IMR-90 (cell line): ENCODE measurements around the gene GPC5. TPM values are rescaled to one million over a fixed set of nuclear protein-coding genes. Genes with fewer than 3 reads are reported as not detected.
A peak's percentile ranks its signal among the peaks of the same experiment; 100 is the strongest.

Source experiments
- ATAC-seq: fragments of 200-7000 bp; cut with Tn5 transposase; 2 replicates; pipeline ENCODE4 v1.9.1; 2020; ENCODE audit warnings: low read depth, mild to moderate bottlenecking, moderate library complexity
- BruUV-seq: library from RNA; stranded (reverse); fragments of 400-500 nt; replicated peaks from 2 replicates; lab custom pipeline; 2021; lab: Mats Ljungman, UMichigan
- CTCF ChIA-PET: fragments of 300-600 bp; formaldehyde crosslinking; extraction: SDS; loops from one replicate; lab custom pipeline; 2021; ENCODE audit warnings: antibody characterized with exemption; lab: Yijun Ruan, JAX
- POLR2A ChIA-PET: fragments of 300-600 bp; sonication (Branson Sonifier 250); formaldehyde crosslinking; loops from one replicate; lab custom pipeline; 2022; ENCODE audit warnings: antibody characterized with exemption; ENCODE audit not compliant: unreplicated experiment; lab: Charles Lee
- DNase-seq: peaks from one replicate; pipeline ENCODE4 v3.0.0; 2013
- H2AFZ ChIP-seq: replicated peaks from 2 replicates; pipeline ENCODE3; 2013; ENCODE audit warnings: low read length, mild to moderate bottlenecking; ENCODE audit not compliant: poor library complexity
- H2AK5ac ChIP-seq: 2 replicates; pipeline ENCODE4 v1.6.1; 2013; ENCODE audit warnings: low read depth, low read length, inconsistent platforms
- H2AK9ac ChIP-seq: replicated peaks from 2 replicates; pipeline ENCODE3; 2013; ENCODE audit warnings: mild to moderate bottlenecking, low read depth, low read length, moderate library complexity; ENCODE audit not compliant: poor library complexity
- H2BK120ac ChIP-seq: 2 replicates; pipeline ENCODE4 v1.6.1; 2013; ENCODE audit warnings: low read depth, low read length, inconsistent platforms
- H2BK15ac ChIP-seq: 3 replicates; pipeline ENCODE4 v1.6.1; 2013; ENCODE audit warnings: low read depth, low read length, inconsistent platforms
- H2BK20ac ChIP-seq: 2 replicates; pipeline ENCODE4 v1.6.1; 2013; ENCODE audit warnings: low read depth, mild to moderate bottlenecking, inconsistent platforms, low read length, moderate library complexity
- H2BK5ac ChIP-seq: 2 replicates; pipeline ENCODE4 v1.6.1; 2013; ENCODE audit warnings: mild to moderate bottlenecking, low read depth, low read length, inconsistent platforms; ENCODE audit not compliant: poor library complexity, severe bottlenecking
- H3K14ac ChIP-seq: replicated peaks from 2 replicates; pipeline ENCODE4 v1.6.1; 2013; ENCODE audit warnings: low read depth, low read length, inconsistent platforms
- H3K18ac ChIP-seq: 2 replicates; pipeline ENCODE4 v1.6.1; 2013; ENCODE audit warnings: low read depth, low read length, control low read depth
- H3K23ac ChIP-seq: 2 replicates; pipeline ENCODE4 v1.6.1; 2013; ENCODE audit warnings: low read depth, low read length, inconsistent platforms
- H3K27ac ChIP-seq: 2 replicates; pipeline ENCODE4 v1.5.1; 2013; ENCODE audit warnings: mild to moderate bottlenecking, control low read depth, low read length; ENCODE audit not compliant: insufficient read depth
- H3K27me3 ChIP-seq: 2 replicates; pipeline ENCODE4 v1.6.1; 2013; ENCODE audit warnings: low read length; ENCODE audit not compliant: control insufficient read depth, insufficient read depth
- H3K36me3 ChIP-seq: 2 replicates; pipeline ENCODE4 v1.6.1; 2013; ENCODE audit warnings: low read length, mixed read lengths; ENCODE audit not compliant: control insufficient read depth, insufficient read depth
- H3K4ac ChIP-seq: 2 replicates; pipeline ENCODE4 v1.6.1; 2013; ENCODE audit warnings: low read depth, low read length, inconsistent platforms
- H3K4me1 ChIP-seq: 2 replicates; pipeline ENCODE4 v1.6.1; 2013; ENCODE audit warnings: low read length, mixed read lengths; ENCODE audit not compliant: control insufficient read depth, insufficient read depth
- H3K4me2 ChIP-seq: 2 replicates; pipeline ENCODE4 v1.6.1; 2013; ENCODE audit warnings: low read depth, mild to moderate bottlenecking, control low read depth, low read length, moderate library complexity
- H3K4me3 ChIP-seq: 2 replicates; pipeline ENCODE4 v1.5.1; 2013; ENCODE audit warnings: low read depth, mild to moderate bottlenecking, control low read depth, low read length, moderate library complexity; ENCODE audit not compliant: insufficient read depth
- H3K56ac ChIP-seq: 2 replicates; pipeline ENCODE4 v1.6.1; 2013; ENCODE audit warnings: low read length, inconsistent platforms; ENCODE audit not compliant: insufficient read depth; ENCODE audit errors: extremely low read depth
- H3K79me1 ChIP-seq, 2 experiments: 2 replicates each; pipeline ENCODE4 v1.6.1; 2013; ENCODE audit warnings: low read length in 2 of 2, inconsistent platforms in 1 of 2, low read depth in 1 of 2
- H3K9ac ChIP-seq: 2 replicates; pipeline ENCODE4 v1.6.1; 2013; ENCODE audit warnings: low read depth, low read length, control low read depth
- H3K9me1 ChIP-seq: 2 replicates; pipeline ENCODE4 v1.6.1; 2013; ENCODE audit warnings: low read length, inconsistent platforms; ENCODE audit not compliant: insufficient read depth
- H3K9me3 ChIP-seq: 2 replicates; pipeline ENCODE4 v1.6.1; 2013; ENCODE audit warnings: low read length; ENCODE audit not compliant: control insufficient read depth, insufficient read depth
- H4K20me1 ChIP-seq: 2 replicates; pipeline ENCODE4 v1.6.1; 2013; ENCODE audit warnings: low read length, inconsistent platforms; ENCODE audit not compliant: insufficient read depth
- H4K5ac ChIP-seq: 2 replicates; pipeline ENCODE4 v1.6.1; 2013; ENCODE audit warnings: mild to moderate bottlenecking, low read depth, low read length, control low read depth
- H4K8ac ChIP-seq, 2 experiments: 2 replicates each; pipeline ENCODE4 v1.6.1; 2013; ENCODE audit warnings: low read depth in 2 of 2, low read length in 2 of 2, control low read depth in 1 of 2, inconsistent platforms in 1 of 2
- H4K91ac ChIP-seq: 2 replicates; pipeline ENCODE4 v1.6.1; 2013; ENCODE audit warnings: low read depth, low read length, inconsistent platforms; ENCODE audit not compliant: insufficient read depth
- BHLHE40 ChIP-seq: fragments of 150-350 bp; IDR thresholded peaks from 2 replicates; pipeline ENCODE4 v1.6.1; 2016; ENCODE audit warnings: mild to moderate bottlenecking, low read depth, low read length
- CEBPB ChIP-seq: IDR thresholded peaks from 2 replicates; pipeline ENCODE4 v1.6.1; 2012; ENCODE audit warnings: low read depth, low read length, improper control_type of control experiment
- CHD1 ChIP-seq: IDR thresholded peaks from 2 replicates; pipeline ENCODE4 v1.6.1; 2012; ENCODE audit warnings: low read depth, low read length, improper control_type of control experiment
- CTCF ChIP-seq: conservative IDR thresholded peaks from 2 replicates; pipeline ENCODE4 v1.5.1; 2012; ENCODE audit warnings: mild to moderate bottlenecking, low read depth, low read length, improper control_type of control experiment
- ELK1 ChIP-seq: fragments of 150-350 bp; IDR thresholded peaks from 2 replicates; pipeline ENCODE4 v1.6.1; 2016; ENCODE audit warnings: low read depth, mild to moderate bottlenecking, low read length, moderate library complexity, borderline replicate concordance
- FOS ChIP-seq: fragments of 150-350 bp; IDR thresholded peaks from 2 replicates; pipeline ENCODE4 v1.6.1; 2016; ENCODE audit warnings: low read depth, low read length
- MAFK ChIP-seq: IDR thresholded peaks from 2 replicates; pipeline ENCODE4 v1.6.1; 2012; ENCODE audit warnings: low read depth, low read length, improper control_type of control experiment
- MAZ ChIP-seq: IDR thresholded peaks from 2 replicates; pipeline ENCODE4 v1.6.1; 2012; ENCODE audit warnings: low read depth, mild to moderate bottlenecking, low read length, improper control_type of control experiment, moderate library complexity, borderline replicate concordance
- MXI1 ChIP-seq: IDR thresholded peaks from 2 replicates; pipeline ENCODE4 v1.6.1; 2012; ENCODE audit warnings: low read depth, mild to moderate bottlenecking, low read length, moderate library complexity, borderline replicate concordance
- NFE2L2 ChIP-seq: fragments of 150-350 bp; IDR thresholded peaks from 2 replicates; pipeline ENCODE4 v1.6.1; 2016; ENCODE audit warnings: low read depth, mild to moderate bottlenecking, low read length
- POLR2A ChIP-seq: IDR thresholded peaks from 2 replicates; pipeline ENCODE4 v1.6.1; 2012; ENCODE audit warnings: mild to moderate bottlenecking, low read depth, low read length
- RAD21 ChIP-seq: IDR thresholded peaks from 2 replicates; pipeline ENCODE4 v1.6.1; 2012; ENCODE audit warnings: low read length, improper control_type of control experiment
- RCOR1 ChIP-seq: IDR thresholded peaks from 2 replicates; pipeline ENCODE4 v1.6.1; 2012; ENCODE audit warnings: mild to moderate bottlenecking, low read length, improper control_type of control experiment; ENCODE audit not compliant: insufficient replicate concordance
- SMC3 ChIP-seq: fragments of 150-350 bp; IDR thresholded peaks from 2 replicates; pipeline ENCODE4 v1.6.1; 2016; ENCODE audit warnings: low read depth, mild to moderate bottlenecking, antibody characterized with exemption, low read length, moderate library complexity
- USF2 ChIP-seq: fragments of 150-350 bp; IDR thresholded peaks from 2 replicates; pipeline ENCODE4 v1.6.1; 2017; ENCODE audit warnings: mild to moderate bottlenecking, antibody characterized with exemption, low read length, low read depth
- dilution Hi-C: fragments of 300-500 bp; cut with HindIII; formaldehyde crosslinking; loops from one replicate; pipeline ENCODE4 v1.14.3; 2018; ENCODE audit warnings: low sequenced_read_pairs; ENCODE audit not compliant: unreplicated experiment
- in situ Hi-C: fragments of 300-500 bp; cut with MboI; formaldehyde crosslinking; loops from 3 replicates; pipeline ENCODE4 v1.14.3; 2019; ENCODE audit warnings: low sequenced_read_pairs, inconsistent platforms, mixed read lengths
- intact Hi-C: fragments of 100-400 bp; cut with micrococcal nuclease; formaldehyde crosslinking; loops from 2 replicates; pipeline ENCODE4 v1.10.0; 2022
- polyA plus RNA-seq, 3 experiments: library from polyadenylated mRNA; depleted of rRNA; stranded (reverse); fragments of >200 nt; gene quantifications; 2 replicates each; pipeline ENCODE4 v1.2.3, GENCODE V29; 2012; ENCODE audit warnings: low replicate concordance in 1 of 3
- total RNA-seq: library from RNA; depleted of rRNA; stranded (reverse); fragments of >200 nt; gene quantifications from 2 replicates; pipeline ENCODE4 v1.2.3, GENCODE V29; 2012

GPC5 gene
- total and polyA plus RNA-seq, 2 of the 4 experiments (the other 2 are of a cell fraction) = 0.94 to 1.8 TPM

GRCh38 chr13:92805766-92806165 lies 1407.3 kb downstream of the GPC5 start:
- Histone ChIP-seq H3K4ac (peak overlapping the region; percentile 13; the same call in 1 of the 2 replicates), H3K18ac (no peak overlapping the region), H2BK15ac (no peak overlapping the region), H4K5ac (no peak overlapping the region), H3K14ac (no peak overlapping the region), H2BK5ac (no peak overlapping the region), H2AK9ac (no peak overlapping the region), H3K36me3 (no peaks in the 10 kb centered on the region), H3K9me3 (no peaks in the 10 kb centered on the region), H4K91ac (no peak overlapping the region), H3K9ac (no peak overlapping the region), H2AFZ (no peak overlapping the region), H3K4me1 (no peaks in the 10 kb centered on the region), H2AK5ac (no peak overlapping the region), H3K4me3 (no peak overlapping the region), H4K20me1 (no peaks in the 10 kb centered on the region), H2BK120ac (peak overlapping the region; percentile 42; the same call in 1 of the 2 replicates), H3K56ac (no peak overlapping the region), H2BK20ac (no peak overlapping the region), H4K8ac (no peak overlapping the region), H3K79me1 (no peaks in the 10 kb centered on the region), H3K4me2 (peak overlapping the region; percentile 48; the same call in 1 of the 2 replicates), H3K23ac (no peak overlapping the region), H3K27ac (no peak overlapping the region), H3K9me1 (no peaks in the 10 kb centered on the region), H3K27me3 (no peaks in the 10 kb centered on the region)
- intact Hi-C loops = loop anchor here (5.0 kb wide), 1 partner anchor 422 kb away; the partner anchor contains the start of gene GPC6
- TF ChIP-seq NFE2L2 = no peak
- no peak for TF ChIP-seq ELK1
- no peak for TF ChIP-seq CHD1
- no peak for TF ChIP-seq POLR2A
- no peak for TF ChIP-seq MXI1
- no peak for TF ChIP-seq SMC3
- no peak for TF ChIP-seq RCOR1
- no peak for TF ChIP-seq MAZ
- no peak for TF ChIP-seq CTCF
- TF ChIP-seq RAD21 = no peak
- TF ChIP-seq FOS = no peak
- TF ChIP-seq BHLHE40 = no peak
- TF ChIP-seq MAFK = no peak
- no peak for TF ChIP-seq USF2
- TF ChIP-seq CEBPB = no peak
- dilution Hi-C loops = no loop called here
- ATAC-seq = no peak
- CTCF ChIA-PET = no interaction called here
- BruUV-seq = no TSS peak
- no peak for DNase-seq
- POLR2A ChIA-PET = interaction anchor here (0.6 kb wide), 1 partner anchor 10 kb away, joined by 5 read pairs; no protein-coding TSS in a partner anchor
- in situ Hi-C loops = no loop called here
